CD4-positive, alpha-beta memory T cell (primary cell): ENCODE data around the gene ADGRG1. TPM values are rescaled to one million over a fixed set of nuclear protein-coding genes. Genes with fewer than 3 reads are reported as not detected.

Experiments
- CTCF ChIA-PET: fragments of 350-600 bp; sonication (Branson Sonifier 250); formaldehyde crosslinking; loops from one replicate; lab custom pipeline; 2021; ENCODE audit warnings: inconsistent platforms; ENCODE audit not compliant: partially characterized antibody; lab: Charles Lee
- POLR2A ChIA-PET: fragments of 350-600 bp; sonication (Branson Sonifier 250); formaldehyde crosslinking; loops from one replicate; lab custom pipeline; 2021; ENCODE audit not compliant: partially characterized antibody; lab: Charles Lee
- DNase-seq, 5 donors: peaks; one replicate each; pipeline versions ENCODE4 v3.0.0 to v3.0.0-alpha.2; 2020 to 2022; ENCODE audit warnings: mixed read lengths in 1 of 5
- H3K27ac ChIP-seq: one replicate; pipeline ENCODE4 v1.7.0; 2013; ENCODE audit warnings: low read depth, low read length
- H3K27me3 ChIP-seq: 2 replicates; pipeline ENCODE4 v1.7.0; 2013; ENCODE audit warnings: mild to moderate bottlenecking, low read length, moderate library complexity; ENCODE audit not compliant: insufficient read depth
- H3K36me3 ChIP-seq: 2 replicates; pipeline ENCODE4 v1.7.0; 2013; ENCODE audit warnings: mild to moderate bottlenecking, low read length, moderate library complexity; ENCODE audit not compliant: insufficient read depth
- H3K4me1 ChIP-seq: 2 replicates; pipeline ENCODE4 v1.7.0; 2013; ENCODE audit warnings: mild to moderate bottlenecking, low read length, moderate library complexity; ENCODE audit not compliant: insufficient read depth
- H3K4me3 ChIP-seq, 2 donors: one replicate each; pipeline ENCODE4 v1.7.0; 2013; ENCODE audit warnings: low read length in 2 of 2, mild to moderate bottlenecking in 1 of 2
- H3K9me3 ChIP-seq, 2 donors: one replicate each; pipeline ENCODE4 v1.7.0; 2013; ENCODE audit warnings: low read length in 2 of 2, control low read depth in 1 of 2; ENCODE audit not compliant: control insufficient read depth in 1 of 2
- H3K27ac Mint-ChIP-seq, 7 donors: one replicate each; pipeline ENCODE4 v1.8.0; 2020 to 2021; ENCODE audit warnings: mixed read lengths in 7 of 7, mild to moderate bottlenecking in 6 of 7, inconsistent platforms in 3 of 7, moderate library complexity in 3 of 7
- H3K27me3 Mint-ChIP-seq, 2 donors: one replicate each; pipeline ENCODE4 v1.8.0; 2020 to 2021; ENCODE audit warnings: mixed read lengths in 2 of 2
- H3K36me3 Mint-ChIP-seq, 2 donors: one replicate each; pipeline ENCODE4 v1.8.0; 2020 to 2021; ENCODE audit warnings: mixed read lengths in 2 of 2, inconsistent platforms in 1 of 2, mild to moderate bottlenecking in 1 of 2
- H3K4me1 Mint-ChIP-seq, 4 donors: one replicate each; pipeline ENCODE4 v1.8.0; 2020 to 2021; ENCODE audit warnings: mixed read lengths in 4 of 4, mild to moderate bottlenecking in 1 of 4
- H3K4me3 Mint-ChIP-seq, 8 donors: one replicate each; pipeline ENCODE4 v1.8.0; 2020 to 2021; ENCODE audit warnings: mixed read lengths in 8 of 8, mild to moderate bottlenecking in 7 of 8, moderate library complexity in 6 of 8, inconsistent platforms in 3 of 8
- H3K9me3 Mint-ChIP-seq, 8 donors: one replicate each; pipeline ENCODE4 v1.8.0; 2020 to 2021; ENCODE audit warnings: mixed read lengths in 8 of 8, mild to moderate bottlenecking in 5 of 8, inconsistent platforms in 3 of 8, moderate library complexity in 1 of 8
- intact Hi-C: fragments of 100-400 bp; cut with micrococcal nuclease; formaldehyde crosslinking; loops from one replicate; pipeline ENCODE4 v1.15.1; 2023
- polyA plus RNA-seq, 2 donors: library from polyadenylated mRNA; unstranded; fragments of 300-500 nt; fragmentation: Illumina TruSeq; gene quantifications; one replicate each; pipeline ENCODE4 v1.2.3, GENCODE V29; 2021
- total RNA-seq, 2 experiments: library from RNA; stranded (reverse); gene quantifications; one replicate each; pipeline ENCODE4 v1.2.3, GENCODE V29; 2021

The ADGRG1 gene
- total and polyA plus RNA-seq, 4 experiments from 2014 or later: 0.33 to 0.53 (median 0.41) TPM; not detected in 1

DNA sequence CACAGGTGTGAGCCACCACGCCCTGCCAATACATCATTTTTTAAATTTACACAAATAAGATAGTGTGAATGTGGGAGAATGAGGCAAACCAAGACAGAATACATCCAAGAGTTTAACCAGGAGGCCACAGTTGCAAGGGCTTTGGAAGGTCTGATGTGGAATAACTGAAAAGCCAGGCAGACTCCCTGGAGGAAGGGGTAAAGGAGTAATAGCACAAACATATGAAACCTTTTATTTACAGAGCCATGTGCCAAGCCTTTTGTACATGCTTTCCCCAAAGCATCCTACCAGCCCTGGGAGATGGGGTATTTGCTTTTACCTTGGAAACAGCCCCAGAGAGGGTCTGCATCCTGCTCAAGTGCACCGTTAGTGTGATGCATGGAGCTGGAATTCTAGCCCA is 44.4 kb downstream of the ADGRG1 start:
- ChIA-PET CTCF (no interaction called here), POLR2A (no interaction called here)
- no peak overlapping the region for H3K27ac ChIP-seq
- H3K9me3 ChIP-seq: no peaks in the 10 kb centered on the region
- no peak overlapping the region for H3K4me3 ChIP-seq
- H3K27me3 Mint-ChIP-seq: peaks cover 3% of the 10 kb centered on the region in 2 donors
- H3K9me3 Mint-ChIP-seq: no peaks in the 10 kb centered on the region
- H3K4me3 Mint-ChIP-seq: no peak overlapping the region
- no peaks in the 10 kb centered on the region for H3K36me3 ChIP-seq
- intact Hi-C loops: no loop called here
- no peaks in the 10 kb centered on the region for H3K4me1 Mint-ChIP-seq
- H3K4me1 ChIP-seq: no peaks in the 10 kb centered on the region
- DNase-seq: no peak
- H3K27me3 ChIP-seq: no peaks in the 10 kb centered on the region
- no peak overlapping the region for H3K27ac Mint-ChIP-seq
- H3K36me3 Mint-ChIP-seq: no peaks in the 10 kb centered on the region

DNA sequence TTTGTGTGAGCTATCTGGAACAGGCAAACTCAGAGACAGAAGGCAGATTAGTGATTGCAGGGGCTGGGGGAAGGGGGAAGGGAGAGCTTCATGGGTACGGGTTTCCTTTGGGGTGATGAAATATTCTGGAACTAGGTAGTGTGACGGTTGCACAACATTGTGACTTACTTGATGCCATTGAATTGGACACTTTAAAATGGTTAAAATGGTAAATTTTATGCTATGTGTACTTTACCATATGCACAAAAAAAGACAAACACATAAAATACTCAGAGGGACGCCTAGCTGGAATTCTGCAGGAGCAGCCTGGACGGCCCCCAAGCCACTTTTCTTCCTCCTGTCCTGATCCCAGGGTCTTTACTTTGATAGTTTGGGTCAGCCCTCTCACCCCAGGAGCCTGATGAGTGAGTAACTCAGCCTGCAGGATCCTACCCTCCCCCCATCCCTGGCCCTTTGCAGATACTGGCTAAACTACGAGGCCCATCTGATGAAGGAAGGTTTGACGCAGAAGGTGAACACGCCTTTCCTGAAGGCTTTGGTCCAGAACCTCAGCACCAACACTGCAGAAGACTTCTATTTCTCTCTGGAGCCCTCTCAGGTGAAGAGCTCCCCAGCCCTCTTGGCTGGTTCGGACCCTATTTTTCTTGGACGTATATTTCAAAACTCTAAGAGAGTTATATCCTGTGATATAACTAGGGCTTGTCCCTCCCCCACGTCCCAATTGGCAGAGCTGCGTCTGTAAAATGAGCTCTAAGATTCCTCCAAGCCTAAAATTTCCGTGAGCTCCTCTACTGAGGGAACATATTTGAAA is 47.5 kb downstream of the ADGRG1 start:
- no peaks in the 10 kb centered on the region for H3K36me3 ChIP-seq
- H3K4me1 ChIP-seq: no peaks in the 10 kb centered on the region
- H3K4me3 ChIP-seq: no peak overlapping the region
- no peaks in the 10 kb centered on the region for H3K9me3 ChIP-seq
- no peak overlapping the region for H3K4me3 Mint-ChIP-seq
- H3K9me3 Mint-ChIP-seq: no peaks in the 10 kb centered on the region
- no peak for DNase-seq
- no peaks in the 10 kb centered on the region for H3K27me3 ChIP-seq
- ChIA-PET CTCF (interaction anchor here (1.6 kb wide), 1 partner anchor 28 kb away, joined by 3 read pairs; no protein-coding TSS in a partner anchor), POLR2A (no interaction called here)
- H3K4me1 Mint-ChIP-seq: no peaks in the 10 kb centered on the region
- H3K27me3 Mint-ChIP-seq: peaks cover 1 to 2% of the 10 kb centered on the region in 2 donors
- H3K36me3 Mint-ChIP-seq: no peaks in the 10 kb centered on the region
- intact Hi-C loops: no loop called here
- no peak overlapping the region for H3K27ac Mint-ChIP-seq
- H3K27ac ChIP-seq: no peak overlapping the region

- H3K4me3 ChIP-seq: no peak overlapping the region
- no peak overlapping the region for H3K4me3 Mint-ChIP-seq
- ChIA-PET POLR2A (no interaction called here), CTCF (no interaction called here)
- H3K4me1 ChIP-seq: no peaks in the 10 kb centered on the region
- DNase-seq: no peak
- no peak overlapping the region for H3K27ac Mint-ChIP-seq
- H3K36me3 Mint-ChIP-seq: no peaks in the 10 kb centered on the region
- H3K9me3 Mint-ChIP-seq: no peaks in the 10 kb centered on the region
- H3K27me3 ChIP-seq: no peaks in the 10 kb centered on the region
- H3K9me3 ChIP-seq: no peaks in the 10 kb centered on the region
- H3K27ac ChIP-seq: no peak overlapping the region
- no peaks in the 10 kb centered on the region for H3K4me1 Mint-ChIP-seq
- intact Hi-C loops: no loop called here
- no peaks in the 10 kb centered on the region for H3K36me3 ChIP-seq
- peaks cover 1 to 2% of the 10 kb centered on the region in 2 donors for H3K27me3 Mint-ChIP-seq
These were observed 48.2 kb downstream of the ADGRG1 start for GRCh38 chr16:57676553-57677085.

DNA sequence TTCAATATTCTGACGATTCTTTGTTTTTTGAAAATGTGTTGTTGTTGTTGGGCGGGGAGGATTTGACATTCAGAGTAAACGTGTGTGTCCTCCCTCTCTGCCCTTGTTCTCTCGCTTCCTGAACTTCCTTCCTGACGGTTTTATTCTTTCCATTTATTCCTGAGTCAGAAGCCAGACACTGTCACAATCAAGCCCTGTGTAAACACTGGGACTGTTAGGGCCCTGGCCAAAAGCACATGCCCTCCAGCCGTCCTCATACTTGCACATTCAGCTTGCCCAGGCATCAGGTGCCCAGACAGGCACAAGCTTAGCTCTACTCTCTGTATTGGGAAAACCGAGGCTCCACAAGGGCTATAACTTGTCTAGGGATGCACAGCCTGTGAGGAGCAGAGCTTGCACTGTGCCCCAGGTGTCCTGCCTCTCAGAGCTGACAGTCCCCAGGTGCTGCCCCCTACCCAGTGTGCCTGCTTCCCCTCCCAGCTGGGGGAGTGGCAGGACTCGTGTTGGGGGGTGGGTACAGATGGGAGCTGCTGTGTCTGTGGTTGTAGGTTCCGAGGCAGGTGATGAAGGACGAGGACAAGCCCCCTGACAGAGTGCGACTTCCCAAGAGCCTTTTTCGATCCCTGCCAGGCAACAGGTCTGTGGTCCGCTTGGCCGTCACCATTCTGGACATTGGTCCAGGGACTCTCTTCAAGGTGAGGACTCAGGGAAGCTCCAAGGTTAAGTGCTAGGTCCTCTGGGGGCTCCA is 49.4 kb downstream of the ADGRG1 start:
- no peaks in the 10 kb centered on the region for H3K36me3 Mint-ChIP-seq
- H3K4me1 Mint-ChIP-seq: no peaks in the 10 kb centered on the region
- Histone ChIP-seq H3K9me3 (no peaks in the 10 kb centered on the region), H3K4me1 (no peaks in the 10 kb centered on the region), H3K36me3 (no peaks in the 10 kb centered on the region), H3K27me3 (no peaks in the 10 kb centered on the region), H3K4me3 (no peak overlapping the region), H3K27ac (no peak overlapping the region)
- H3K27me3 Mint-ChIP-seq: peaks cover 1 to 2% of the 10 kb centered on the region in 2 donors
- no peak overlapping the region for H3K4me3 Mint-ChIP-seq
- ChIA-PET POLR2A (no interaction called here), CTCF (no interaction called here)
- DNase-seq: no peak
- no peaks in the 10 kb centered on the region for H3K9me3 Mint-ChIP-seq
- intact Hi-C loops: no loop called here
- H3K27ac Mint-ChIP-seq: no peak overlapping the region

DNA sequence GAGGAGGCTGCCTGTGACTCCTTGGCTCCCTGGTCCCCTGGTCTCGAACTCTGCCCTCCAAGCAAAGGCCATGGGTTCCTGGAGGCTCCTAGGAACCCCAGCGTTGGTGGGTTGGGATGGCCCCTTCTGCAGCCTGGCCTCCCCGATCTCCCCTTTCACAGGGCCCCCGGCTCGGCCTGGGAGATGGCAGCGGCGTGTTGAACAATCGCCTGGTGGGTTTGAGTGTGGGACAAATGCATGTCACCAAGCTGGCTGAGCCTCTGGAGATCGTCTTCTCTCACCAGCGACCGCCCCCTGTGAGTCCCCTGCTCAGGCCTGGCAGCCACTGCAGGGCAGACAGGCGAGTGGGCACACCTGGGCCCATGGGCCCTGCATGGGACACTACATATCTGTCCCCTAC is 50.6 kb downstream of the ADGRG1 start:
- DNase-seq: no peak
- H3K4me1 ChIP-seq: no peaks in the 10 kb centered on the region
- Mint-ChIP-seq H3K4me3 (no peak overlapping the region), H3K27me3 (peaks cover 0 to 4% of the 10 kb centered on the region in 2 donors), H3K36me3 (no peaks in the 10 kb centered on the region), H3K27ac (no peak overlapping the region), H3K4me1 (no peaks in the 10 kb centered on the region), H3K9me3 (no peaks in the 10 kb centered on the region)
- no peaks in the 10 kb centered on the region for H3K27me3 ChIP-seq
- H3K4me3 ChIP-seq: no peak overlapping the region
- no peak overlapping the region for H3K27ac ChIP-seq
- H3K9me3 ChIP-seq: no peaks in the 10 kb centered on the region
- CTCF ChIA-PET: no interaction called here
- intact Hi-C loops: no loop called here
- POLR2A ChIA-PET: no interaction called here
- no peaks in the 10 kb centered on the region for H3K36me3 ChIP-seq

- no peak overlapping the region for H3K27ac Mint-ChIP-seq
- no peaks in the 10 kb centered on the region for H3K9me3 Mint-ChIP-seq
- H3K36me3 Mint-ChIP-seq: no peaks in the 10 kb centered on the region
- H3K9me3 ChIP-seq: no peaks in the 10 kb centered on the region
- peaks cover 0 to 4% of the 10 kb centered on the region in 2 donors for H3K27me3 Mint-ChIP-seq
- H3K4me3 Mint-ChIP-seq: no peak overlapping the region
- CTCF ChIA-PET: no interaction called here
- H3K27me3 ChIP-seq: no peaks in the 10 kb centered on the region
- DNase-seq: no peak
- POLR2A ChIA-PET: no interaction called here
- no peak overlapping the region for H3K4me3 ChIP-seq
- H3K36me3 ChIP-seq: no peaks in the 10 kb centered on the region
- no peaks in the 10 kb centered on the region for H3K4me1 ChIP-seq
- no peak overlapping the region for H3K27ac ChIP-seq
- H3K4me1 Mint-ChIP-seq: no peaks in the 10 kb centered on the region
- intact Hi-C loops: no loop called here
These were observed 51.5 kb downstream of the ADGRG1 start for GRCh38 chr16:57679767-57680482.

DNA sequence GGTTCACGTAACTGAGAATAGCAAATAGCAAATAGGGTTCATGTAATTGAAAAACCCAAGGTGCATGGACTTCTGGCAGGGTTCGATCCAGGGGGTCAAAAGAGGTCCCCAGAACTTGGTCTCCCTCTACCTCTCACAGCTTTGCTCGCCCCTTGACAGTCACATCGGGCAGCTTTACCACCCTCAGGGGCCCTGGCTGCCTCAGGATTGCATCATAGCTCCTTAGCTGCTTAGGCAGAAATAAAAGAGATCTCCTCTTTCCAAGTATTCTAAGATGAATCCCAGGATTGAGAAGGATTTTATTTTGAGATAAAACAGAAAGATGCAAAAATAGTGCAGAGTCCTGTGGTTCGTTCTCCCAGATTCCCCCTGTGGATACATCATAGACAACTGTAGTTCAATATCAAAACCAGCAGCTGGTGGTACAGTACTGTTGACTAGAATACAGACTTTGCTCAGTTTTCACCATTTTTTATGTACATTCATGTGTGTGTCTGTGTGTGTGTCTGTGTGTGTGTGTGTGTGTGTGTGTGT is 52.5 kb downstream of the ADGRG1 start:
- Histone ChIP-seq H3K36me3 (no peaks in the 10 kb centered on the region), H3K27me3 (no peaks in the 10 kb centered on the region), H3K4me3 (no peak overlapping the region), H3K9me3 (no peaks in the 10 kb centered on the region), H3K27ac (no peak overlapping the region), H3K4me1 (no peaks in the 10 kb centered on the region)
- ChIA-PET CTCF (no interaction called here), POLR2A (no interaction called here)
- Mint-ChIP-seq H3K9me3 (no peaks in the 10 kb centered on the region), H3K4me1 (no peaks in the 10 kb centered on the region), H3K27ac (no peak overlapping the region), H3K27me3 (peaks cover 0 to 3% of the 10 kb centered on the region in 2 donors), H3K36me3 (no peaks in the 10 kb centered on the region), H3K4me3 (no peak overlapping the region)
- no peak for DNase-seq
- intact Hi-C loops: no loop called here
